DOHH2 (cell line): ENCODE data around the gene VWA3B.

ENCODE experiments used
- H3F3A ChIP-seq: fragments of 200-600 bp; sonication (generic), shearing (Covaris generic); 2 replicates; pipeline ENCODE4 v1.6.0; 2016; ENCODE audit warnings: antibody characterized with exemption, mild to moderate bottlenecking; ENCODE audit not compliant: control insufficient read depth, insufficient read depth
- H3K27ac ChIP-seq: fragments of 200-600 bp; sonication (generic); 2 replicates; pipeline ENCODE4 v1.5.1; 2014; ENCODE audit warnings: low read depth, mild to moderate bottlenecking, low read length, moderate library complexity
- H3K27me3 ChIP-seq: fragments of 200-600 bp; sonication (generic); 2 replicates; pipeline ENCODE4 v1.6.1; 2014; ENCODE audit warnings: mild to moderate bottlenecking, low read length, mixed read lengths; ENCODE audit not compliant: control insufficient read depth
- H3K36me3 ChIP-seq: fragments of 200-600 bp; sonication (generic); 2 replicates; pipeline ENCODE4 v1.6.1; 2014; ENCODE audit warnings: mild to moderate bottlenecking, low read length, moderate library complexity, mixed read lengths; ENCODE audit not compliant: control insufficient read depth
- H3K4me1 ChIP-seq: fragments of 200-600 bp; sonication (generic); 2 replicates; pipeline ENCODE4 v1.6.1; 2014; ENCODE audit warnings: mild to moderate bottlenecking, low read length, mixed read lengths; ENCODE audit not compliant: control insufficient read depth
- H3K4me2 ChIP-seq: fragments of 200-600 bp; sonication (generic); 2 replicates; pipeline ENCODE4 v1.6.0; 2014; ENCODE audit warnings: mild to moderate bottlenecking, low read length, moderate library complexity
- H3K4me3 ChIP-seq: fragments of 200-600 bp; sonication (generic); 2 replicates; pipeline ENCODE4 v1.5.1; 2014; ENCODE audit warnings: mild to moderate bottlenecking, low read length, mixed read lengths
- H3K79me2 ChIP-seq: fragments of 200-600 bp; sonication (generic); 2 replicates; pipeline ENCODE4 v1.6.1; 2014; ENCODE audit warnings: mild to moderate bottlenecking, low read length, mixed read lengths; ENCODE audit not compliant: control insufficient read depth
- H3K9me2 ChIP-seq: fragments of 200-600 bp; sonication (generic); replicated peaks from 2 replicates; pipeline ENCODE4 v1.6.1; 2014; ENCODE audit warnings: mild to moderate bottlenecking, low read length, mixed read lengths; ENCODE audit not compliant: control insufficient read depth
- H3K9me3 ChIP-seq: fragments of 200-600 bp; sonication (generic); 2 replicates; pipeline ENCODE4 v1.6.1; 2014; ENCODE audit warnings: antibody characterized with exemption, low read length, mixed read lengths; ENCODE audit not compliant: control insufficient read depth, insufficient read depth
- H4K20me1 ChIP-seq: fragments of 200-600 bp; sonication (generic); 2 replicates; pipeline ENCODE4 v1.6.0; 2014; ENCODE audit warnings: low read depth, mild to moderate bottlenecking, antibody characterized with exemption, low read length, moderate library complexity; ENCODE audit not compliant: control insufficient read depth, insufficient read depth
- EZH2phosphoT487 ChIP-seq: fragments of 200-600 bp; sonication (generic); IDR thresholded peaks from 2 replicates; pipeline ENCODE4 v1.6.1; 2017; ENCODE audit warnings: borderline replicate concordance, mild to moderate bottlenecking, antibody characterized with exemption, low read length, moderate library complexity, mixed read lengths
- TF ChIP-seq, protein P1 (sequence below): fragments of 200-600 bp; sonication (generic); IDR thresholded peaks from one replicate; pipeline ENCODE4 v1.5.1; 2014; ENCODE audit warnings: antibody characterized with exemption, mild to moderate bottlenecking, low read depth, low read length; ENCODE audit not compliant: poor library complexity, severe bottlenecking

VWA3B gene

DNA sequence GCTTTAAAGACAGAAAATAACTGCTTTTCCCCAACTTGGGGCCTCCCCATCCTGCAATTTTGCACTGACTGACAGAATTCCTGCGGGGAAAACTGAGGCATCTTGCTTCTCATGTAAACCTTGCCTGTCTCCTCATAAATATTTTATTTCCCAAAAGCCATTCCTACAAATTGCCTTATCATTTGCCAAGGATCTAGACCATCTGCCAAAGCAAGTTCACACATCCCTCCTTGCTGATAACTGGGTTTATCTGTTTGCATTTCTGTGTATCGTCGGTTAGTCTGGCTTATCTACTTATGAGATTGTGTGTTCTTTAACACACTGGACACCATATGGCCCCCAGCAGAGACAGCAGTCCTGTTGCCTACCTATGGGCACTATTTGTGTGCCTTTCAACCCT lies 256.3 kb downstream of the VWA3B start:
- H3F3A ChIP-seq: no peaks in the 10 kb centered on the region
- H3K79me2 ChIP-seq: no peaks in the 10 kb centered on the region
- no peak overlapping the region for H3K4me3 ChIP-seq
- no peaks in the 10 kb centered on the region for H3K36me3 ChIP-seq
- H4K20me1 ChIP-seq: no peaks in the 10 kb centered on the region
- H3K4me2 ChIP-seq: no peak overlapping the region
- H3K27ac ChIP-seq: no peak overlapping the region
- TF ChIP-seq, protein P1, sequence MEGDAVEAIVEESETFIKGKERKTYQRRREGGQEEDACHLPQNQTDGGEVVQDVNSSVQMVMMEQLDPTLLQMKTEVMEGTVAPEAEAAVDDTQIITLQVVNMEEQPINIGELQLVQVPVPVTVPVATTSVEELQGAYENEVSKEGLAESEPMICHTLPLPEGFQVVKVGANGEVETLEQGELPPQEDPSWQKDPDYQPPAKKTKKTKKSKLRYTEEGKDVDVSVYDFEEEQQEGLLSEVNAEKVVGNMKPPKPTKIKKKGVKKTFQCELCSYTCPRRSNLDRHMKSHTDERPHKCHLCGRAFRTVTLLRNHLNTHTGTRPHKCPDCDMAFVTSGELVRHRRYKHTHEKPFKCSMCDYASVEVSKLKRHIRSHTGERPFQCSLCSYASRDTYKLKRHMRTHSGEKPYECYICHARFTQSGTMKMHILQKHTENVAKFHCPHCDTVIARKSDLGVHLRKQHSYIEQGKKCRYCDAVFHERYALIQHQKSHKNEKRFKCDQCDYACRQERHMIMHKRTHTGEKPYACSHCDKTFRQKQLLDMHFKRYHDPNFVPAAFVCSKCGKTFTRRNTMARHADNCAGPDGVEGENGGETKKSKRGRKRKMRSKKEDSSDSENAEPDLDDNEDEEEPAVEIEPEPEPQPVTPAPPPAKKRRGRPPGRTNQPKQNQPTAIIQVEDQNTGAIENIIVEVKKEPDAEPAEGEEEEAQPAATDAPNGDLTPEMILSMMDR: no peak
- no peak for TF ChIP-seq EZH2phosphoT487
- no peaks in the 10 kb centered on the region for H3K4me1 ChIP-seq
- H3K9me2 ChIP-seq: no peaks in the 10 kb centered on the region
- no peaks in the 10 kb centered on the region for H3K9me3 ChIP-seq
- H3K27me3 ChIP-seq: no peaks in the 10 kb centered on the region

GRCh38 chr2:98346311-98347236 lies 259.6 kb downstream of the VWA3B start, which contains the start of gene CNGA3:
Gene CNGA3, plus strand, starts transcription at chr2:98346456. Its CDS starts 23,520 bp downstream, at chr2:98369976.
- Histone ChIP-seq H3K27ac (no peak within 1 kb of the TSS), H3K4me2 (no peak within 1 kb of the TSS), H3K79me2 (no peaks in the 10 kb centered on the region), H3K9me2 (no peaks in the 10 kb centered on the region), H3F3A (no peaks in the 10 kb centered on the region), H3K9me3 (no peaks in the 10 kb centered on the region), H3K36me3 (no peaks in the 10 kb centered on the region), H3K4me3 (no peak within 1 kb of the TSS), H3K4me1 (no peaks in the 10 kb centered on the region), H3K27me3 (peaks cover 3% of the 10 kb centered on the region; the same call in 1 of the 2 replicates), H4K20me1 (no peaks in the 10 kb centered on the region)
- TF ChIP-seq, protein P1: no peak
- no peak for TF ChIP-seq EZH2phosphoT487

DNA sequence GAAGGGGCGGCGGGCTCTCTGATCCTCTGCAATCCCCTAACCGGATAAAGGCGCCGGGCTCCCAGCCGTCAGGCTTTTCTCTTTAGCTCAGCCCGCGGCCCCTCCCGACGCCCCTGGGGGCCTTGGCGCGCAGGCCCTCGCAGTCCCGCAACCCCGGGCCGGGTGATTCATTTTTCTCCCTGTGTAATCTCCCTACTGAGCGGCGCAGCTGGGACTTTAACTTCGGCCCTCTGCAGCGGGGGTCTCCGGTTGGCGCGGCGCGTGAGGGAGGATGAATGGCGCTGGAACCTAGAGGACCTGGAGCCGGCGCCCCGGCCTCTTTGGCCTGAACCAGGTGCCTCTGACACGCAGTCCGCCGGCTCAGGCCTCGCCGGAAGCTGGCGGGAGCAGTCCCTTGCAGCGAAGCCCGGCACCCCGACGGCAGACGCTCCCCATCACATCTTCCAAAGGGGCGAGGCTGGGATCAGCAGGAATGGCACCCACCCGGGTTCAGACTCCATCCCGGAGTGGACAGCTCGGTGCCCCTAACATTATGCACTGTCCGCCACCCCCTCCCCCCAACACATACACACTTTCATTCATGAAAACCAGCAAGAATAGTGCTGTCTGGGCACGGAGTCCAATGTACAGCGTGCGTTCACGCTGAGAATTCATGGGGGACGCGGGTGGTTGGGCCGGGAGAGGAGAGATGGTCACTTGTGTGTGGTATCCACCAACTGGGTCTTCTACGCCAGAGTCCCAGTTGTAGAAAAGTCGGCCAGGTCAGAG lies 260.5 kb downstream of the VWA3B start:
- H3F3A ChIP-seq: no peaks in the 10 kb centered on the region
- H3K27ac ChIP-seq: no peak overlapping the region
- H3K4me2 ChIP-seq: no peak overlapping the region
- no peaks in the 10 kb centered on the region for H3K9me3 ChIP-seq
- TF ChIP-seq, protein P1: no peak
- TF ChIP-seq EZH2phosphoT487: no peak
- H3K27me3 ChIP-seq: peaks cover 6% of the 10 kb centered on the region
- no peaks in the 10 kb centered on the region for H3K36me3 ChIP-seq
- no peaks in the 10 kb centered on the region for H3K9me2 ChIP-seq
- H4K20me1 ChIP-seq: no peaks in the 10 kb centered on the region
- no peak overlapping the region for H3K4me3 ChIP-seq
- no peaks in the 10 kb centered on the region for H3K4me1 ChIP-seq
- no peaks in the 10 kb centered on the region for H3K79me2 ChIP-seq
